HG03097 (cell line): ENCODE measurements around the gene ZFPM1.

Experiments
- ATAC-seq: cut with Tn5 transposase; IDR thresholded peaks from one replicate; pipeline ENCODE4 v1.9.1; 2021; ENCODE audit not compliant: unreplicated experiment, low FRiP score

The ZFPM1 gene

DNA sequence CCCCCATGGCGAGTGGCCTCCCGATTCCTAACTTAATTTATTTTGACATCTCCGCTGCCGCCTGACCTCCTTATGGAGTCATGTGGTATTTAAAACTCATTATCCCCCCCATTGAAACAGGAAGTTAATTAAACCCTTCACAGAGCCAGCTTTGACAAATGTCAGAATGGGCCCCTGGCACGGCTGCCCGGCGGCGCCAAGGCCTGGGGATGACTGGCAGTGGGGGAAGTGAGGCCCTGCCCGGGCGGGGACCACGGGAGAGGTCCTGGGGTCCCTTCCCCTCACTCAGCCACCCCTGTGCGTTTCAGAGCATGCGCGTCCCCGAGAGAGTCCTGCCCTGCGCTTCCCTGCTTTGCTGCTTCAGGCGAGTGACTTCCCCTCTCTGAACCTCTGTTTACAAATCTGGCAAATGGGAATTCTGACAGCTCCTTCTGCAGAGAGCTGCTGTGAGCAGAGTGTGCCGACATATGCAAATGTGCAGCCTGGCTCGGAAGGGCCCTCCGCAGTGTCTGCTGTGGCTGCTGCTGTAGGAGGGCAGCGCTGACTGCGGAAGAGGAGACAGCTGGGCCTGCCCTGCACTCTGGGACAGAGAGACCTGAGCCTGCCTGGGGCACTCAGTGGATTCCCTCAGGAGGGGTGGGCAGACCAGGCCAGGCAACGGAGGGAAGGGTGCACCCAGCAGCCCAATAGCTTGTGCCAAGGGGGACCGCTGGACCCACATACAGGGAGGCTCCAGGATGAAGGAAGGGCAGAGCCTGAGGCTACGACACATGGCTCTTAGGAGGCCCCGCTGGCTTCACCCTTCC lies 4.4 kb upstream of the ZFPM1 start:
- ATAC-seq = no peak

DNA sequence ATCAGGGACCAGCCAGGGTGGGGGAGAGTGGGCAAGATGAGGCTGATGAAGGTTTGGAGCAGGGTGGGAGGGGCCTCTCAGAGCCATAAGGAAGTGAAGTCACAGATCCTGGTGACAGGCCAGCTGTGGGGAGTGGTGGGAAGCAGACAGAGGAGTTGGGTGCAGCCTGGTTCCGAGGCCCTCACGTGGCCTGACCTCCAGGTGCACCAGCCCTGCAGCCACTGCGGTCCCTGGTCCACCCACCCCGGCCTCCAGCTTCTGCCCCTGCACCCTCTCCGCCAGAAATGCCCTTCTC lies 3.9 kb upstream of the ZFPM1 start:
- ATAC-seq = no peak

DNA sequence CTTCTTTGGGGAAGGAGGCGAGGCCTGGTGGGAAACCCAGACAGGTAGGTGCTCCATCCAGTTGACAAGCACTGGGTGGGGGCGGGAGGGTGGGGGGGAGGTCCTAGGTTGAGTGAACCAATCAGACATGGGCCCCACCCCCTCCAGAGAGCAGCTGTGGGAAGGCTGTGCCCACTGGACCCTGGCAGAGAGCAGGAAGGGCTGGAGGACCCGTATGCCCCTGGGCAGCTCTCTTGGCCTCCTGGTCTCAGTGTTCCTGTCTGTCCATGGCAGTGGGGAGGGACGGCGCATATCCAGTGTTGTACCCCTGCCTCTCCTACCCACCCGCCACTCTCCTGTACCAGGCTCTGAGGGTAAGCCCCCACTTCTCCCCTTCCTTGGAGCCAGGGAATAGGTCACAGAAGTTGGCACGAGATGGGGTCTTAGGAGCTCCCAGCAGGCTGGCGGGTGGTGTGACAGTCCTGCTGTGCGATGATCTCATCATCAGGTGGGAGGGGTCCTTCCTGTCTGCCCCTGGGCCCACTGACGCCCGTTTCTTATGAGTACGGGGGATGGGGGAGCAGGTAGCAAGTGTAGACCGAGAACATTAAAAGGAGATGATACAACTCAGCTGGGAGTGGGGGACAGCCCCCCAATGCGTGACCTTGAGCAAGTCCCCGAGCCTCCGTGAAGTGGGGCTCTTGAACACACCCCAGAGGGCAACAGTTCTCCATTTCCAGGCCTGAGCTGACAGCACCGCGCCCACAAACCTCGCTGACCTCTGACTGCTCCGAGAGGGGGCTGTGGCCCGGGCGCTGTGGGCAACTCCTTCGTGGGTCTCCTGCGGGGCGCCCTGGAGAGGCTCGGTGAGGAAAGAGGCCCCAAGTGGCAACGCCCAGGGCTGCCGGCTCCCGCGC lies 1.2 kb upstream of the ZFPM1 start:
- no peak for ATAC-seq

GRCh38 chr16:88452482-88453216 lies 431 bp upstream of the ZFPM1 start:
- ATAC-seq = peak; percentile 50

- no peak for ATAC-seq
Observed at GRCh38 chr16:88453611-88454522, 787 bp downstream of the ZFPM1 start.

DNA sequence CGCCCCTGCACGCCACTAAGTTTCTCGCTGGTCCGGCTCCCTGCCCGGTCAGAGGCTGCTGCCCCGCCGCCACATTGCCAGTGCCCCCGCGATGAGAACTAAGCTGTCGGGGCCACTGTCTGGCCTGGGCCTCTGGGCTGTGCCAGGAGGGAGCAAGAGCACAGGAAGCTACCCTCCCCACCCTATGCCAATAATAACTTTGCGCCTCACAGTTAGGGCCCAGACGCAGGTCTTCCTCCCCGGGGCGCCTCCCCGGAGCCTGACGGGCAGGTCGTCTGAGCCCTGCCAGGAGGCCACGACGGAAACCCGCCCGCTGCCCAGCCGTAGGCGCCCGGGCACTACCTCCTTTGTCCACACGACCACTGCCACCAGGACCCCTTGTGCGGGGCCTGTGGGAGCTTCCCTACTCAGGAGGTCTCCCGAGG lies 1.5 kb downstream of the ZFPM1 start:
- no peak for ATAC-seq

- peak; percentile 21 for ATAC-seq
Observed at GRCh38 chr16:88455610-88456355, 2.7 kb downstream of the ZFPM1 start.

GRCh38 chr16:88456356-88457292 lies 3.5 kb downstream of the ZFPM1 start:
- ATAC-seq = no peak

- no peak for ATAC-seq
Observed at GRCh38 chr16:88458039-88458772, 5.1 kb downstream of the ZFPM1 start.

- no peak for ATAC-seq
Observed at GRCh38 chr16:88458773-88459235, 5.7 kb downstream of the ZFPM1 start.

DNA sequence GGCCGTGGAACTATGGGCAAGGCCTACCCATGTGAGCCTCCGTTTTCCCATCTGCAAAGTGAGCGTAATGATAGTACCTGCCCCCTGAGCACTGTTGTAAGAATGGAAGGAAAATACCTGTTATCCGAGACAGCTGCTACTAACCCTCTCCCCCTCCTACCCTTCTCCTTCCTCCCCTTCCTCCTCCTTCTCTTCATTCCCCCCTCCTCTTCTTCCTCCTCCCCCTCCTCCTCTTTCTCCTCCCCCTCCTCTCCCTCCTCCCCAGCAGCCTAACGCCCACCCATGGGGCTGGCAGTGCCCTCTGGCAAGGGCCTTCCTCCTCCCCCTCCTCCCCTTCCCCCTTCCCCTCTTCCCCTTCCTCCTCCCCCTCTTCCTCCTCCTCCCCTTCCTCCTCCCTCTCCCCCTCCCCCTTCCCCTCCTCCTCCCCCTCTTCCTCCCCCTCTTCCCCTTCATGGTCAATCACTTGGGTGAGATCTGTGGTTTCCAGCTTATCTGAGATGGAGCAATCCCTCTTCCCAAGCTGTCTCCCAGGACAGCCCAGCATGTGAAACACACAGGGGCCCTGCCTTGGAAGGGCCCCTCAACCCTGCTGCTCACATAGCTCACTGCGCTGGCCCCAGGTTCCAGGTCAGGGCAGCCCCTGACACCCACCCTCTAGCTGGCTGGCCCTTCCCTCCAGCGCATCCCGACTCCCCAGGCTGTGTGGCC lies 6.4 kb downstream of the ZFPM1 start:
- no peak for ATAC-seq

GRCh38 chr16:88460496-88461330 lies 7.6 kb downstream of the ZFPM1 start:
- no peak for ATAC-seq

GRCh38 chr16:88461331-88462269 lies 8.5 kb downstream of the ZFPM1 start:
- no peak for ATAC-seq

- ATAC-seq = no peak
Observed at GRCh38 chr16:88462396-88462795, 9.3 kb downstream of the ZFPM1 start.

- ATAC-seq = no peak
Observed at GRCh38 chr16:88463411-88463810, 10.3 kb downstream of the ZFPM1 start.
